DLD1 (cell line): ENCODE results near the gene RABL2B.

Experiments
- in situ Hi-C: cut with HindIII; loops from 2 replicates; pipeline ENCODE4 v1.10.0; 2017; ENCODE audit warnings: low sequenced_read_pairs

Gene RABL2B

DNA sequence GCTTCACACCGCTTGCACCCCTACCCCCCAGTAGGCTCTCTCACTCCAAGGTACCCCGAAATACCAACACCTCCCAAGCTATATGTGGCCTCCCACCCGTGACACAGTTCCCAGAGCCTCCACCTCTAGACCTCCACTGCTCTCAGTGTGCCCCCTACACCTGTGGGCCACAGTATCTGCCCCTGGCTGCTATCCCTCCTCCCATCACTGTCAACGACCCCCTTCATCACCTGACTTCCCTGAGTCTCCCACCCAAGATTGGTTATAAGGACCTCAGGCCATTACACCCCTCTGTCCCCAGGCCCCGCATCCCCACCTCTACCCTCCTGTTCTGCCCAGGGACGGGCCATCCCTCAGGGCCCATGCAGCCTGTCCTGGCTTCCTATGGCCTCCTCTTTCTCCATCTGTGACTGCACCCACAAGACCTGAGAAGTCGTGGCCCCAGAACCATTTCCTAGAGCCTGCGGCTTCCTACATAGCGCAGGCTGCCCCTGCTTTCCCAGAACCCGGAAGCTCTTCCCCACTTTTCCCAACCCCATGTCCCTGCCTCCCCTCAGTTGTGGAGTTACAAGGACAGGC is 44.7 kb downstream of the RABL2B start:
- in situ Hi-C loops = no loop called here

DNA sequence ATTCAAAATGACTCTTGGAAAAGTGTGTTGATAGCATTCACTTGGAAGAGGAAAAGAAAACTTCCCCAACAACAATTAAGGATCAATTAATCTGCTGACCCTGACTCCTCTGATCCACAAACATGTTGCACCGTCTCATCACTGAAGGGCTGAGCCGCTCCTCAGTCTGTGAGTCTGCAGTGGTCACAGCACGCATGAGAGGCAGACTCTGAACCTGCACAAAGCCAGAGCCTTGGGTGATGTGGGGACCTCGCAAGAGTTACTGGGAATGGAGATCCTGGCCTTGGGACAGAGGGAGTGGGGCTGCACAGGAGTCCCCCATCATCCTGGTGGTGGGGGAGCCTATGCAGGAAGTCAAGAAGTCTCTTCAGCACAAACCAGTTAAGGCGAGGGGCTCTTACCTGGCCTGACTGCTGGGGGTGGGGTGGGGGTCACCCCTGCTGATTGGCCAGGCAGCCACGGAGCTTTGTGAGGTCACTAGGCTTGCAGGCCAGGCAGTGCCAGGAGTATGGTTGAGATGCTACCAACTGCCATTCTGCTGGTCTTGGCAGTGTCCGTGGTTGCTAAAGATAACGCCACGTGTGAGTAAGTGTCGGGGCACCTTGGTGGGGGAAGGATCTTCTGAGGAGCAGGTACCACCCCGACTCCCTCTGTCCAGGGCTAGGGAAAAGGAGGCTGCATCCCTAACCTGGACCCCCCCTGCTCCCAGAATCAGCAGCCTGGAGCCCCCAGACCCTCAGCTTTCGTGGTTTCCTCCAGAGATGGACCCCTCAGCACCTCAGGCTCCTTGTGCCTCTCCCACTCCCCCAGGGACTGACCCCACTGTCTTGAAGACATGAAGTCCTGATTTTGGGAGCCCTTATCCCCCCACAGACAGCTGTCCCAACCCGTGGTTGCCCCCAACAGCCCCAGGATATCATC is 45.4 kb downstream of the RABL2B start, which contains the start of gene ACR:
Gene ACR (plus strand): TSS at position 477 of the 921 bp plus-strand sequence. CDS start 32 bp downstream, at position 509.
- in situ Hi-C loops = no loop called here

- in situ Hi-C loops = no loop called here
Observed at GRCh38 chr22:50735739-50736030, 47.8 kb downstream of the RABL2B start.

GRCh38 chr22:50734986-50735738 is 48.3 kb downstream of the RABL2B start:
- in situ Hi-C loops = no loop called here

GRCh38 chr22:50734343-50734771 is 49.1 kb downstream of the RABL2B start:
- in situ Hi-C loops = no loop called here

GRCh38 chr22:50733521-50734342 is 49.7 kb downstream of the RABL2B start:
- in situ Hi-C loops = no loop called here

DNA sequence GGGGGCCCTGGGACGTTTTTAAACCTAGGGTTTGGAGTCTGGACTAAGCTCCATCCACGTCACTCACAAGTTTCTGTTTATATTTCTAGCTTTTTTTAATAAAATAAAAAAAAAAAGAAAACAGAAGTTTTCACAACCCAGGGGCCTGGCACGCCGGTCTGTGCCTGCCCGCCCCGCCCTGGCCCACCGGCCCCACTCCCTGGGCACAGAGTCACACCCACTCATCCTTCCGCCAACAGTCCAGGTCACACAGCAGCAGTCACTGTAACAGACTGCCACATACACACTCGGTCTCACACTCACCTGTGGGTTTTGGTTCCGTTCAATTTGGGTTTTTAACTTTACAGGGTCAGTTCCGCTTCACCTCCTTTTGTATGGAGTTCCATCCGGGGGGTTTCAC is 50.8 kb downstream of the RABL2B start:
- in situ Hi-C loops = no loop called here

DNA sequence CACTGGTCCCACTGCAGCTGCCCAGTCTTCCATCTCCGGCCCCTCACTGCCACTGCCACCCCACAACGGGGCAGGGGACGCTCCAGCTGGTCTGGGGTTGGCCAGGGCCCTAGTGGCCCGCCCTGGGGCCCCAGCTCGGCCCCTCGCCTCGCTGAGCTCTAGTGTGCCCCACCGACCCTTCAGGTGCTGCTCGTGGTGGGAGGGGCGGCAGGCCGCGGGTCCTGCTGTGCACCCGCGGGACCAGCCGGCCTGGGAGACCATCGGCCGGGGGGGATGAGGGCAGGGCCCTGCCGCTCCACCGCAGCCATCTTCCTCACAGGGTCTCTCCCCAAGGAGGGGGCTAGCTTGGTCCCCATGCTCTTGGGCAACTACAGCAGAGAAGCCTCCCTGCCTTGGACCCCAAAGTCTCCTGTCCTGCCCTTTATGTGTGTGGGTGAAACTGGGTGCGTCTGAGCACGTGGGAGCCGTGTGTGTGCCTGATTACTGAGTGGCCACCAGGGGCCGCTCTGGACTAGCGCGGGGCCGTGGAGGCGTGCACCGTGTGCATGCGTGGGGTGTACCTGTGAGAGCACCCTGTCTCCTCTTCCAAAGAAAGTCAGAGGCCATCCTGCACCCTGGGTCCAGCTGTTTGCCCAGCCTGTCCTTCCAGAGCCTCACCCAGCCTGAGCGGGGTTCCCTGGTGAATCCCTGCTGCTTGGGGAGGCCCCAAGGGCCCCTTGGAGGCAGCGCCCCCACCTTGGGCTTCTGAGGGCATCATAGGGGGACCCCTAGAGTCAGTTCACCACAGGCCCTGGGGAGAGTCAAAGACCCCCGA is 51.4 kb downstream of the RABL2B start:
- in situ Hi-C loops = no loop called here

- in situ Hi-C loops = no loop called here
Observed at GRCh38 chr22:50730941-50731661, 52.3 kb downstream of the RABL2B start.

- in situ Hi-C loops = no loop called here
Observed at GRCh38 chr22:50730013-50730891, 53.2 kb downstream of the RABL2B start.

- in situ Hi-C loops = no loop called here
Observed at GRCh38 chr22:50729391-50730012, 53.9 kb downstream of the RABL2B start.

GRCh38 chr22:50728523-50728931 is 54.9 kb downstream of the RABL2B start:
- in situ Hi-C loops = no loop called here

- in situ Hi-C loops = no loop called here
Observed at GRCh38 chr22:50727678-50728522, 55.5 kb downstream of the RABL2B start.

GRCh38 chr22:50726643-50727340 is 56.6 kb downstream of the RABL2B start:
- in situ Hi-C loops = no loop called here

- in situ Hi-C loops = no loop called here
Observed at GRCh38 chr22:50725597-50725996, 57.8 kb downstream of the RABL2B start.

DNA sequence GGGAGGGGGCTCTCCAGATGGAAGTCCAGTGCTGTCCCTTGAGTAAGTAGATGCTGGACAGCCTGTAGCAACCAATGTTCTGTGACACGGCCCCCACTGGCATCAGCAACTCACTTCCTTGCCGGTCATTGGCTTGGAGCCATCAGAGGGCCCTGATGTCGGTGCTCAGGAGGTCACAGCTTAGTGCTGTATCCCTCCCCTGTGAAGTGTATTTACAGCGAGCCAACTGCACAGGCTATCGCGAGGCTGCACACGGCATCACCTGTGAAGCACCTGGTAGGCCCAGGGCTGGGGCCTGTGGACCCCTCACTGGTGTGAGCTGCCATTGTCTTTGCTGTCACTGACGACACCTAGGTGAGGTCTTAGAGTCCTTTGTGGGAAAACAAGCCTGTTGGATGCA is 58.8 kb downstream of the RABL2B start:
- in situ Hi-C loops = no loop called here
